Esophagus muscularis mucosa (tissue), 4 donors: ENCODE results near the gene MATN3.

ENCODE experiments used
- EP300 ChIP-seq: sonication (generic); formaldehyde crosslinking; IDR thresholded peaks from one replicate; pipeline ENCODE4 v1.6.1; 2017; ENCODE audit warnings: antibody characterized with exemption
- POLR2A ChIP-seq: fragments of 450-650 bp; IDR thresholded peaks from one replicate; pipeline ENCODE4 v1.6.1; 2017; ENCODE audit warnings: antibody characterized with exemption, moderate library complexity, mild to moderate bottlenecking, low read depth
- POLR2AphosphoS5 ChIP-seq, 2 donors: sonication (generic); formaldehyde crosslinking; IDR thresholded peaks; one replicate each; pipeline ENCODE4 v1.6.1; 2017; ENCODE audit warnings: antibody characterized with exemption in 2 of 2
- TF ChIP-seq, protein P1 (sequence below), 3 experiments: fragments of 200-600 bp in 2 of 3; fragments of 450-650 bp in 1 of 3; sonication (generic) in 2 of 3; IDR thresholded peaks; one replicate each; pipeline ENCODE4 v1.5.1; 2017 to 2019; ENCODE audit warnings: antibody characterized with exemption in 3 of 3, mild to moderate bottlenecking in 2 of 3, moderate library complexity in 1 of 3

DNA sequence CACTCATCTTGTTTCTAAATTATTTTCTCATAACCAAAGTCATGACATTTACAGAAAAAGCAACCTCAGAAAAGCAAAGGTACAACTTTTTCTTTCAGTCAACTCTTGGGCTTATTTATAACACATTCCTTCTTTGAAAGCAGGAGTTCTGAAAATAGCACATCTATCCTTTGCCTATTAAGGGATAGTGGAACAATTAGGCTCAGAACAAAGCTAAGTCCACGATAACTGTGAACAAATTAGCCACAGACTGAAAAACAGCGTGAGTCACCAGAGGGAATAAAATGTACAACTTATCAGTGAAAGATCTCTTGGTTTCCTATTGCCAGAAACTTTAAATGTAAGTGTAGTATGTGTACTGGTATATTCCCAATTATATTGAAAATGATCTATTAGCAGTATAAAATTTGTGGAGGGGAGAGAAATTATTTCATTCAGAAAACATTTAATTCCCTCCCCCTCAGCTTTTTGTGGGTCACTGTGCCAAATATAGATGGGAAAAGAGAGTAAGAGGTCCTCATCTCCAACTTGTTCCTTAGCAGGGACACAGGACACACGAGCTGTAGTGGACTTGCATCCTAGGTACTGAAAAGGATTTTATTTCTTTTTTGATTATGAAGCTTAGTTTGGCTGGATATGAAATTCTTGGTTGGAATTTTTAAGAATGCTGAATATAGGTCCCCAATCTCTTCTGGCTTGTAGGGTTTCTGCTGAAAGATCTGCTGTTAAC lies 15.4 kb upstream of the MATN3 start:
- TF ChIP-seq, protein P1, sequence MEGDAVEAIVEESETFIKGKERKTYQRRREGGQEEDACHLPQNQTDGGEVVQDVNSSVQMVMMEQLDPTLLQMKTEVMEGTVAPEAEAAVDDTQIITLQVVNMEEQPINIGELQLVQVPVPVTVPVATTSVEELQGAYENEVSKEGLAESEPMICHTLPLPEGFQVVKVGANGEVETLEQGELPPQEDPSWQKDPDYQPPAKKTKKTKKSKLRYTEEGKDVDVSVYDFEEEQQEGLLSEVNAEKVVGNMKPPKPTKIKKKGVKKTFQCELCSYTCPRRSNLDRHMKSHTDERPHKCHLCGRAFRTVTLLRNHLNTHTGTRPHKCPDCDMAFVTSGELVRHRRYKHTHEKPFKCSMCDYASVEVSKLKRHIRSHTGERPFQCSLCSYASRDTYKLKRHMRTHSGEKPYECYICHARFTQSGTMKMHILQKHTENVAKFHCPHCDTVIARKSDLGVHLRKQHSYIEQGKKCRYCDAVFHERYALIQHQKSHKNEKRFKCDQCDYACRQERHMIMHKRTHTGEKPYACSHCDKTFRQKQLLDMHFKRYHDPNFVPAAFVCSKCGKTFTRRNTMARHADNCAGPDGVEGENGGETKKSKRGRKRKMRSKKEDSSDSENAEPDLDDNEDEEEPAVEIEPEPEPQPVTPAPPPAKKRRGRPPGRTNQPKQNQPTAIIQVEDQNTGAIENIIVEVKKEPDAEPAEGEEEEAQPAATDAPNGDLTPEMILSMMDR (IDR thresholded peaks at IDR 0.05), result no peak
- TF ChIP-seq POLR2A, result no peak
- TF ChIP-seq POLR2AphosphoS5 (IDR thresholded peaks at IDR 0.05), result no peak
- no peak for TF ChIP-seq EP300
